HepG2 (cell line): Measurements from ENCODE around the gene C11orf68. TPM values are rescaled to one million over a fixed set of nuclear protein-coding genes. Genes with fewer than 3 reads are reported as not detected.

Experiments
- ATAC-seq: fragments of 200-7000 bp; cut with Tn5 transposase; 3 replicates; pipeline ENCODE4 v1.9.1; 2020; ENCODE audit warnings: mild to moderate bottlenecking, moderate library complexity
- BruUV-seq: library from RNA; stranded (reverse); fragments of 400-500 nt; replicated peaks from 2 replicates; lab custom pipeline; 2021; lab: Mats Ljungman, UMichigan
- CTCF ChIA-PET: fragments of 300-600 bp; formaldehyde crosslinking; extraction: SDS; loops from one replicate; lab custom pipeline; 2021; ENCODE audit warnings: low total read pairs, inconsistent platforms, low intra/inter-chr PET ratio; lab: Yijun Ruan, JAX
- POLR2A ChIA-PET: fragments of 350-600 bp; sonication (Branson Sonifier 250); formaldehyde crosslinking; loops from one replicate; lab custom pipeline; 2020; ENCODE audit warnings: antibody characterized with exemption, inconsistent platforms; lab: Yijun Ruan, JAX
- DNase-seq: peaks from one replicate; pipeline ENCODE4 v3.0.0-alpha.2; 2015; ENCODE audit warnings: low spot score
- FAIRE-seq: peaks from 3 replicates; lab custom pipeline; 2011; peaks lifted over from hg19 to GRCh38; lab: Jason Lieb, UNC
- H2AFZ ChIP-seq: one replicate; pipeline ENCODE4 v1.6.1; 2011; ENCODE audit warnings: low read length, inconsistent platforms
- H3K27ac ChIP-seq: fragments of 300-600 bp; 3 replicates; pipeline ENCODE4 v1.8.0; 2011; ENCODE audit warnings: mixed run types, mild to moderate bottlenecking, mixed read lengths, low read length, inconsistent platforms; ENCODE audit not compliant: insufficient read depth; ENCODE audit errors: extremely low read length
- H3K27me3 ChIP-seq, 2 experiments: fragments of 200-600 bp in 1 of 2; 2 replicates in 1 of 2; 3 replicates in 1 of 2; pipeline versions ENCODE4 v1.6.0 to v1.8.0; 2011; ENCODE audit warnings: low read length in 2 of 2, mild to moderate bottlenecking in 2 of 2, moderate library complexity in 2 of 2, inconsistent platforms in 1 of 2; ENCODE audit not compliant: insufficient read depth in 2 of 2, control insufficient read depth in 1 of 2
- H3K36me3 ChIP-seq, 2 experiments: fragments of 200-600 bp in 1 of 2; replicated peaks in 1 of 2; 2 replicates in 1 of 2; 3 replicates in 1 of 2; pipeline versions ENCODE4 v1.5.1 to v1.8.0; 2011; ENCODE audit warnings: low read length in 2 of 2, inconsistent platforms in 1 of 2; ENCODE audit not compliant: insufficient read depth in 2 of 2, control insufficient read depth in 1 of 2
- H3K4me1 ChIP-seq: 2 replicates; pipeline ENCODE4 v1.5.1; 2012; ENCODE audit warnings: low read length, inconsistent platforms; ENCODE audit not compliant: insufficient read depth
- H3K4me2 ChIP-seq: 2 replicates; pipeline ENCODE4 v1.6.0; 2011; ENCODE audit warnings: low read depth, low read length, inconsistent platforms
- H3K4me3 ChIP-seq, 3 experiments: fragments of 200-600 bp in 1 of 3; sonication (generic), shearing (Covaris generic) in 1 of 3; replicated peaks in 1 of 3; 2 replicates each; pipeline ENCODE4 v1.5.1; 2011 to 2016; ENCODE audit warnings: low read length in 3 of 3, inconsistent platforms in 2 of 3, low read depth in 2 of 3, mild to moderate bottlenecking in 2 of 3, control low read depth in 1 of 3, mixed read lengths in 1 of 3; ENCODE audit not compliant: insufficient read depth in 1 of 3
- H3K79me2 ChIP-seq: one replicate; pipeline ENCODE4 v1.6.1; 2011; ENCODE audit warnings: low read length, inconsistent platforms; ENCODE audit not compliant: insufficient read depth
- H3K9ac ChIP-seq: 2 replicates; pipeline ENCODE4 v1.6.0; 2011; ENCODE audit warnings: mild to moderate bottlenecking, low read depth, low read length, inconsistent platforms; ENCODE audit not compliant: insufficient read depth
- H3K9me3 ChIP-seq: 2 replicates; pipeline ENCODE4 v1.5.1; 2012; ENCODE audit warnings: mild to moderate bottlenecking, low read length
- H4K20me1 ChIP-seq: 2 replicates; pipeline ENCODE4 v1.6.0; 2011; ENCODE audit warnings: inconsistent platforms, mild to moderate bottlenecking, low read length, moderate library complexity; ENCODE audit not compliant: insufficient read depth
- WGBS: methylation state at CpG from one replicate; pipeline ENCODE4 v1.1.6; 2017; ENCODE audit warnings: low lambda C conversion rate; 5-methylcytosine and 5-hydroxymethylcytosine counted together
- in situ Hi-C: cut with HindIII; loops from 2 replicates; pipeline ENCODE4 v1.10.0; 2017; ENCODE audit warnings: low pct_unique_long_range_greater_than_20kb; ENCODE audit not compliant: extremely low pct_ligation_motif_present
- intact Hi-C: fragments of 100-400 bp; cut with micrococcal nuclease; formaldehyde crosslinking; loops from one replicate; pipeline ENCODE4 v1.10.0; 2022; ENCODE audit not compliant: unreplicated experiment
- polyA plus RNA-seq, 8 experiments: library from polyadenylated mRNA; depleted of rRNA in 3 of 8; stranded (reverse) in 7 of 8; unstranded in 1 of 8; fragments of >200 nt; fragmentation: Illumina TruSeq in 4 of 8; extraction: Trizol in 4 of 8; gene quantifications; 2 replicates each; pipeline versions ENCODE4 v1.2.1 to v1.2.3, GENCODE V29; 2011 to 2016; ENCODE audit warnings: low read depth in 4 of 8, missing spikeins in 1 of 8, mixed read lengths in 1 of 8; ENCODE audit not compliant: insufficient read depth in 1 of 8
- total RNA-seq, 5 experiments: library from RNA; depleted of rRNA; stranded (reverse); fragments of >200 nt; fragmentation: Illumina TruSeq; extraction: Trizol; gene quantifications; 2 replicates each; pipeline ENCODE4 v1.2.3, GENCODE V29; 2016; ENCODE audit warnings: low read depth in 1 of 5
- TF ChIP-seq, protein P1 (sequence below): sonication (generic); formaldehyde crosslinking; IDR thresholded peaks from 2 replicates; pipeline ENCODE4 v1.5.1; 2020; ENCODE audit warnings: mild to moderate bottlenecking, missing genetic modification reagents
- TF ChIP-seq, protein P2 (sequence below): sonication (generic); formaldehyde crosslinking; IDR thresholded peaks from 2 replicates; pipeline ENCODE4 v1.5.1; 2020; ENCODE audit warnings: mild to moderate bottlenecking, missing genetic modification reagents, moderate library complexity

The C11orf68 gene
- total and polyA plus RNA-seq, 2 of the 13 experiments (the other 11 are each of a cell fraction or from before 2014, with no cell fraction given) = 8.4 to 28.3 TPM

DNA sequence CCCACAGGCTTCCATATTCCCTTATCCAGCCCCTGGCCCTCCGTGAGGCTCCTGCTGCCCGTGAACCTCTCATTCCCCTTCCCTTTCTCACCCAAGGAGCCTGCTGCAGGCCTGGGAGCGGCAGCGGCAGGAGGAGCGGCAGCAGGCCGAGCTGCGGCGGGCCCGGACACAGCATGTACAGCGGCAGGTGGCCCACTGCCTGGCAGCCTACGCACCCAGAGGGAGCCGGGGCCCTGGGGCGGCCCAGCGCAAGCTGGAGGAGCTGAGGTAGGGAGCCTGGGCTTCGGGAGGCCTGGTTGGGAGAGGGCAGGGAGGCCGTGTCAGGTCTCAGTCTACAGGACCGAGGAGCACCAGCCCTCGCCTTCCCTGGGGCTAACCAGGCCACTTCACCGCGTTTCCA lies 34.6 kb upstream of the C11orf68 start:
- no peak for DNase-seq
- no peak for FAIRE-seq
- Histone ChIP-seq H3K4me3 (no peak overlapping the region), H3K4me1 (peaks cover 56% of the 10 kb centered on the region), H3K9me3 (no peaks in the 10 kb centered on the region), H4K20me1 (no peaks in the 10 kb centered on the region), H3K27ac (no peak overlapping the region), H3K79me2 (no peaks in the 10 kb centered on the region), H2AFZ (no peak overlapping the region), H3K27me3 (no peaks in the 10 kb centered on the region), H3K9ac (no peak overlapping the region), H3K4me2 (no peak overlapping the region), H3K36me3 (no peaks in the 10 kb centered on the region)
- no peak for ATAC-seq
- 97% methylated on average over 11 of the region's 20 CpGs for WGBS
- in situ Hi-C loops = no loop called here
- TF ChIP-seq, protein P1, sequence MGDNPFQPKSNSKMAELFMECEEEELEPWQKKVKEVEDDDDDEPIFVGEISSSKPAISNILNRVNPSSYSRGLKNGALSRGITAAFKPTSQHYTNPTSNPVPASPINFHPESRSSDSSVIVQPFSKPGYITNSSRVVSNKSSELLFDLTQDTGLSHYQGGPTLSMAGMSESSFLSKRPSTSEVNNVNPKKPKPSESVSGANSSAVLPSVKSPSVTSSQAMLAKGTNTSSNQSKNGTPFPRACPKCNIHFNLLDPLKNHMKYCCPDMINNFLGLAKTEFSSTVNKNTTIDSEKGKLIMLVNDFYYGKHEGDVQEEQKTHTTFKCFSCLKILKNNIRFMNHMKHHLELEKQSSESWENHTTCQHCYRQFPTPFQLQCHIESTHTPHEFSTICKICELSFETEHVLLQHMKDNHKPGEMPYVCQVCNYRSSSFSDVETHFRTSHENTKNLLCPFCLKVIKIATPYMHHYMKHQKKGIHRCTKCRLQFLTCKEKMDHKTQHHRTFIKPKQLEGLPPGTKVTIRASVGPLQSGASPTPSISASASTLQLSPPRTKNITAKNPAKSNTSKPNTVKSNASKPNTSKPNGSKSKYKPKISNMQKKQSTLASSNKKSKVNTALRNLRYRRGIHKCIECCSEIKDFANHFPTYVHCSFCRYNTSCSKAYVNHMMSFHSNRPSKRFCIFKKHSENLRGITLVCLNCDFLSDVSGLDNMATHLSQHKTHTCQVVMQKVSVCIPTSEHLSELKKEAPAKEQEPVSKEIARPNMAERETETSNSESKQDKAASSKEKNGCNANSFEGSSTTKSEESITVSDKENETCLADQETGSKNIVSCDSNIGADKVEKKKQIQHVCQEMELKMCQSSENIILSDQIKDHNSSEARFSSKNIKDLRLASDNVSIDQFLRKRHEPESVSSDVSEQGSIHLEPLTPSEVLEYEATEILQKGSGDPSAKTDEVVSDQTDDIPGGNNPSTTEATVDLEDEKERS (CRISPR knock-in tag) = no peak
- TF ChIP-seq, protein P2, sequence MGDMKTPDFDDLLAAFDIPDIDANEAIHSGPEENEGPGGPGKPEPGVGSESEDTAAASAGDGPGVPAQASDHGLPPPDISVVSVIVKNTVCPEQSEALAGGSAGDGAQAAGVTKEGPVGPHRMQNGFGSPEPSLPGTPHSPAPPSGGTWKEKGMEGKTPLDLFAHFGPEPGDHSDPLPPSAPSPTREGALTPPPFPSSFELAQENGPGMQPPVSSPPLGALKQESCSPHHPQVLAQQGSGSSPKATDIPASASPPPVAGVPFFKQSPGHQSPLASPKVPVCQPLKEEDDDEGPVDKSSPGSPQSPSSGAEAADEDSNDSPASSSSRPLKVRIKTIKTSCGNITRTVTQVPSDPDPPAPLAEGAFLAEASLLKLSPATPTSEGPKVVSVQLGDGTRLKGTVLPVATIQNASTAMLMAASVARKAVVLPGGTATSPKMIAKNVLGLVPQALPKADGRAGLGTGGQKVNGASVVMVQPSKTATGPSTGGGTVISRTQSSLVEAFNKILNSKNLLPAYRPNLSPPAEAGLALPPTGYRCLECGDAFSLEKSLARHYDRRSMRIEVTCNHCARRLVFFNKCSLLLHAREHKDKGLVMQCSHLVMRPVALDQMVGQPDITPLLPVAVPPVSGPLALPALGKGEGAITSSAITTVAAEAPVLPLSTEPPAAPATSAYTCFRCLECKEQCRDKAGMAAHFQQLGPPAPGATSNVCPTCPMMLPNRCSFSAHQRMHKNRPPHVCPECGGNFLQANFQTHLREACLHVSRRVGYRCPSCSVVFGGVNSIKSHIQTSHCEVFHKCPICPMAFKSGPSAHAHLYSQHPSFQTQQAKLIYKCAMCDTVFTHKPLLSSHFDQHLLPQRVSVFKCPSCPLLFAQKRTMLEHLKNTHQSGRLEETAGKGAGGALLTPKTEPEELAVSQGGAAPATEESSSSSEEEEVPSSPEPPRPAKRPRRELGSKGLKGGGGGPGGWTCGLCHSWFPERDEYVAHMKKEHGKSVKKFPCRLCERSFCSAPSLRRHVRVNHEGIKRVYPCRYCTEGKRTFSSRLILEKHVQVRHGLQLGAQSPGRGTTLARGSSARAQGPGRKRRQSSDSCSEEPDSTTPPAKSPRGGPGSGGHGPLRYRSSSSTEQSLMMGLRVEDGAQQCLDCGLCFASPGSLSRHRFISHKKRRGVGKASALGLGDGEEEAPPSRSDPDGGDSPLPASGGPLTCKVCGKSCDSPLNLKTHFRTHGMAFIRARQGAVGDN (CRISPR knock-in tag) = peak; percentile 39; the same call in 1 of the 2 replicates
- ChIA-PET POLR2A (interaction anchor here (0.6 to 1.4 kb wide), 2 partner anchors 18 to 38 kb away, joined by 3 read pairs; no protein-coding TSS in a partner anchor), CTCF (no interaction called here)
- intact Hi-C loops = no loop called here
- no TSS peak for BruUV-seq
